Keratinocyte (primary cell): Measurements from ENCODE around the gene RING1. TPM values are rescaled to one million over a fixed set of nuclear protein-coding genes. Genes with fewer than 3 reads are reported as not detected.

Experiments
- DNase-seq: peaks from one replicate; pipeline ENCODE4 v3.0.0-alpha.2; 2011; ENCODE audit warnings: low read depth, missing footprints, low spot score
- FAIRE-seq: peaks from 2 replicates; lab custom pipeline; 2011; peaks lifted over from hg19 to GRCh38; lab: Jason Lieb, UNC
- H2AFZ ChIP-seq: 2 replicates; pipeline ENCODE4 v1.6.0; 2012; ENCODE audit warnings: low read length, control low read depth, inconsistent platforms; ENCODE audit not compliant: control insufficient read depth
- H3K27ac ChIP-seq: 2 replicates; pipeline ENCODE4 v1.5.1; 2011; ENCODE audit warnings: low read length; ENCODE audit not compliant: control insufficient read depth, insufficient read depth
- H3K27me3 ChIP-seq: 3 replicates; pipeline ENCODE4 v1.6.0; 2011; ENCODE audit warnings: low read length; ENCODE audit not compliant: control insufficient read depth, insufficient read depth; ENCODE audit errors: extremely low read depth
- H3K36me3 ChIP-seq, 2 experiments: 2 replicates in 1 of 2; 3 replicates in 1 of 2; pipeline ENCODE4 v1.5.1; 2011; ENCODE audit warnings: low read length in 2 of 2, mild to moderate bottlenecking in 1 of 2; ENCODE audit not compliant: control insufficient read depth in 2 of 2, insufficient read depth in 2 of 2; ENCODE audit errors: extremely low read depth in 1 of 2
- H3K4me1 ChIP-seq: 3 replicates; pipeline ENCODE4 v1.5.1; 2011; ENCODE audit warnings: low read length; ENCODE audit not compliant: control insufficient read depth, insufficient read depth; ENCODE audit errors: extremely low read depth
- H3K4me2 ChIP-seq: 3 replicates; pipeline ENCODE4 v1.6.0; 2011; ENCODE audit warnings: low read depth, low read length; ENCODE audit not compliant: control insufficient read depth, insufficient read depth; ENCODE audit errors: extremely low read depth
- H3K4me3 ChIP-seq, 3 experiments: fragments of 200-600 bp in 1 of 3; sonication (generic) in 1 of 3; 2 replicates in 2 of 3; 3 replicates in 1 of 3; pipeline ENCODE4 v1.5.1; 2011 to 2016; ENCODE audit warnings: low read length in 3 of 3, mild to moderate bottlenecking in 3 of 3, control low read depth in 2 of 3, inconsistent platforms in 1 of 3, low read depth in 1 of 3, mixed read lengths in 1 of 3, mixed run types in 1 of 3, moderate library complexity in 1 of 3; ENCODE audit not compliant: control insufficient read depth in 2 of 3, insufficient read depth in 2 of 3; ENCODE audit errors: extremely low read depth in 1 of 3
- H3K79me2 ChIP-seq: 2 replicates; pipeline ENCODE4 v1.6.0; 2012; ENCODE audit warnings: low read length; ENCODE audit not compliant: control insufficient read depth, insufficient read depth
- H3K9ac ChIP-seq: 3 replicates; pipeline ENCODE4 v1.6.0; 2011; ENCODE audit warnings: low read length; ENCODE audit not compliant: control insufficient read depth, insufficient read depth; ENCODE audit errors: extremely low read depth
- H3K9me1 ChIP-seq: 3 replicates; pipeline ENCODE4 v1.6.0; 2011; ENCODE audit warnings: low read length; ENCODE audit not compliant: control insufficient read depth, insufficient read depth; ENCODE audit errors: extremely low read depth
- H3K9me3 ChIP-seq: 2 replicates; pipeline ENCODE4 v1.5.1; 2012; ENCODE audit warnings: low read depth, low read length; ENCODE audit not compliant: control insufficient read depth
- H4K20me1 ChIP-seq: 3 replicates; pipeline ENCODE4 v1.6.0; 2011; ENCODE audit warnings: low read length; ENCODE audit not compliant: control insufficient read depth, insufficient read depth; ENCODE audit errors: extremely low read depth
- EZH2 ChIP-seq: IDR thresholded peaks from one replicate; pipeline ENCODE4 v1.6.1; 2012; ENCODE audit warnings: inconsistent platforms, mild to moderate bottlenecking, low read length, moderate library complexity
- dilution Hi-C: fragments of 300-500 bp; cut with MboI; formaldehyde crosslinking; loops from one replicate; pipeline ENCODE4 v1.7.0; 2020; ENCODE audit warnings: low sequenced_read_pairs; ENCODE audit not compliant: extremely low pct_ligation_motif_present
- polyA plus RNA-seq, 5 experiments: library from polyadenylated mRNA; depleted of rRNA in 3 of 5; stranded (reverse) in 3 of 5; stranded (forward) in 1 of 5; unstranded in 1 of 5; fragments of >200 nt; gene quantifications; 1 replicate in 1 of 5; 2 replicates in 3 of 5; 3 replicates in 1 of 5; pipeline versions ENCODE4 v1.2.1 to v1.2.3, GENCODE V29; 2011 to 2012; ENCODE audit warnings: missing spikeins in 2 of 5, low read depth in 1 of 5, low replicate concordance in 1 of 5
- TF ChIP-seq, protein P1 (sequence below), 3 experiments: IDR thresholded peaks in 1 of 3; conservative IDR thresholded peaks in 1 of 3; optimal IDR thresholded peaks in 1 of 3; 2 replicates in 2 of 3; 3 replicates in 1 of 3; pipeline versions ENCODE3 to v1.5.1; 2011; ENCODE audit warnings: low read length in 3 of 3, mild to moderate bottlenecking in 3 of 3, moderate library complexity in 2 of 3, control low read depth in 1 of 3, inconsistent platforms in 1 of 3; ENCODE audit not compliant: insufficient read depth in 2 of 3; ENCODE audit errors: extremely low read depth in 1 of 3

Gene RING1
- polyA plus RNA-seq, 1 donor (not counting 4 experiments of a cell fraction or from before 2014, with no cell fraction given) = 23.0 TPM

DNA sequence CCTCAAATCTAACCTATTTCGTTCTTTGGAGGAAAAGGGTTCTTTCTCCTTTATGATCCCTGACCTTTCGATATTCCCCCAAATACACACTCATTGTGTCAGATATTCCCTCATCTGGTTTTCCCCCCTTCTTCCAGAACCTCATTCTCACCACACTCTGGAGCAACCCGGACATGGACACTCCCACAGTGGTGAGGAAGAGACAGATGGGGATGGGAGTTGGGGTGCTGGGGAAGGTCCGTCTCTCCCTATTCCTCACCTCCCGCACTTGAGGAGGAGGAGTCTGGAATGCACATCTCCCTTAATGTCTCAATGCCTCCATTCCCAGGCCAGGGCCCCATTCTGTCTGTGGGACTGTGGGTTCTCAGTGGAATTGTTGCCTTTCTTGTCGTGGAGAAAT lies 6.4 kb upstream of the RING1 start:
- dilution Hi-C loops = no loop called here
- Histone ChIP-seq H3K4me1 (peaks cover 45% of the 10 kb centered on the region), H4K20me1 (peaks cover 3% of the 10 kb centered on the region), H3K4me2 (peak overlapping the region; percentile 100), H3K79me2 (peaks cover 38% of the 10 kb centered on the region), H3K9me1 (peaks cover 7% of the 10 kb centered on the region), H3K27me3 (no peaks in the 10 kb centered on the region), H3K27ac (peak overlapping the region; percentile 99), H3K9me3 (no peaks in the 10 kb centered on the region), H3K4me3 (peak overlapping the region; percentile 85 to 99 (median 88)), H2AFZ (no peak overlapping the region), H3K9ac (peak overlapping the region; percentile 95), H3K36me3 (peaks cover 21 to 31% of the 10 kb centered on the region in 2 experiments)
- FAIRE-seq (no peak), DNase-seq (no peak)
- no peak for TF ChIP-seq EZH2
- TF ChIP-seq, protein P1, sequence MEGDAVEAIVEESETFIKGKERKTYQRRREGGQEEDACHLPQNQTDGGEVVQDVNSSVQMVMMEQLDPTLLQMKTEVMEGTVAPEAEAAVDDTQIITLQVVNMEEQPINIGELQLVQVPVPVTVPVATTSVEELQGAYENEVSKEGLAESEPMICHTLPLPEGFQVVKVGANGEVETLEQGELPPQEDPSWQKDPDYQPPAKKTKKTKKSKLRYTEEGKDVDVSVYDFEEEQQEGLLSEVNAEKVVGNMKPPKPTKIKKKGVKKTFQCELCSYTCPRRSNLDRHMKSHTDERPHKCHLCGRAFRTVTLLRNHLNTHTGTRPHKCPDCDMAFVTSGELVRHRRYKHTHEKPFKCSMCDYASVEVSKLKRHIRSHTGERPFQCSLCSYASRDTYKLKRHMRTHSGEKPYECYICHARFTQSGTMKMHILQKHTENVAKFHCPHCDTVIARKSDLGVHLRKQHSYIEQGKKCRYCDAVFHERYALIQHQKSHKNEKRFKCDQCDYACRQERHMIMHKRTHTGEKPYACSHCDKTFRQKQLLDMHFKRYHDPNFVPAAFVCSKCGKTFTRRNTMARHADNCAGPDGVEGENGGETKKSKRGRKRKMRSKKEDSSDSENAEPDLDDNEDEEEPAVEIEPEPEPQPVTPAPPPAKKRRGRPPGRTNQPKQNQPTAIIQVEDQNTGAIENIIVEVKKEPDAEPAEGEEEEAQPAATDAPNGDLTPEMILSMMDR (optimal IDR thresholded peaks at IDR 0.05 in 1 of 3, IDR thresholded peaks at IDR 0.05 in 1 of 3, conservative IDR thresholded peaks at IDR 0.05 in 1 of 3; ENCODE audit: extremely low read depth in 1 of 3, insufficient read depth in 2 of 3, low read length in 3 of 3) = no peak

DNA sequence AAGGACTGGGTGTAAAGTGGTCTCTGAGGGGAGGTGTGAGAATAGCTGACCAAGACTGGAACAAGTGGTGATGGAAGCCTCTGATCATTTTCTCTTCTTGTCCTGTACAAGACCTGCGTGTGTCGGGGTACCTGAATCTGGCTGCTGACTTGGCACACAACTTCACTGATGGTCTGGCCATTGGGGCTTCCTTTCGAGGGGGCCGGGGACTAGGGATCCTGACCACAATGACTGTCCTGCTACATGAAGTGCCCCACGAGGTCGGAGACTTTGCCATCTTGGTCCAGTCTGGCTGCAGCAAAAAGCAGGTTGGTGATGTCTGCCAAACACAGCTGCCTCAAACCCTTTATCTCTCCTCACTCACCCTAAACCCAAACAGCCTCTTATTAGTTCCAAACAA lies 5.5 kb upstream of the RING1 start:
- H3K4me3 ChIP-seq = no peak overlapping the region
- TF ChIP-seq, protein P1 (optimal IDR thresholded peaks at IDR 0.05 in 1 of 3, IDR thresholded peaks at IDR 0.05 in 1 of 3, conservative IDR thresholded peaks at IDR 0.05 in 1 of 3; ENCODE audit: extremely low read depth in 1 of 3, insufficient read depth in 2 of 3, low read length in 3 of 3) = no peak
- no peak for TF ChIP-seq EZH2
- H3K9ac ChIP-seq = no peak overlapping the region
- H3K4me1 ChIP-seq = peaks cover 45% of the 10 kb centered on the region
- dilution Hi-C loops = no loop called here
- H4K20me1 ChIP-seq = no peaks in the 10 kb centered on the region
- peaks cover 38% of the 10 kb centered on the region for H3K79me2 ChIP-seq
- FAIRE-seq (no peak), DNase-seq (no peak)
- H2AFZ ChIP-seq = no peak overlapping the region
- H3K27ac ChIP-seq = no peak overlapping the region
- H3K9me3 ChIP-seq = no peaks in the 10 kb centered on the region
- H3K4me2 ChIP-seq = no peak overlapping the region
- H3K9me1 ChIP-seq = peaks cover 5% of the 10 kb centered on the region
- H3K27me3 ChIP-seq = no peaks in the 10 kb centered on the region
- peaks cover 18 to 26% of the 10 kb centered on the region in 2 experiments for H3K36me3 ChIP-seq
